Chondrocyte (in vitro differentiated cells): ENCODE data around the gene PILRA. TPM values are rescaled to one million over a fixed set of nuclear protein-coding genes. Genes with fewer than 3 reads are reported as not detected.
"Not testable (repeated sequence)": the region's sequence is repeated elsewhere in the genome, so short reads cannot be mapped to it uniquely, and the experiment has no call there.

ENCODE experiments used
- DNase-seq: peaks from one replicate; pipeline ENCODE4 v3.0.0; 2021; ENCODE audit warnings: mixed read lengths, low spot score
- H3K27ac Mint-ChIP-seq: one replicate; pipeline ENCODE4 v1.8.0; 2021; ENCODE audit warnings: mild to moderate bottlenecking, moderate library complexity, mixed read lengths; ENCODE audit not compliant: unreplicated experiment
- H3K27me3 Mint-ChIP-seq: 2 replicates; pipeline ENCODE4 v1.8.0; 2021; ENCODE audit warnings: low read depth, mixed read lengths
- H3K36me3 Mint-ChIP-seq: 2 replicates; pipeline ENCODE4 v1.8.0; 2021; ENCODE audit warnings: low read depth, mixed read lengths
- H3K4me1 Mint-ChIP-seq: 2 replicates; pipeline ENCODE4 v1.8.0; 2021; ENCODE audit warnings: low read depth, mild to moderate bottlenecking, mixed read lengths
- H3K4me3 Mint-ChIP-seq: one replicate; pipeline ENCODE4 v1.8.0; 2021; ENCODE audit warnings: mild to moderate bottlenecking, moderate library complexity, mixed read lengths; ENCODE audit not compliant: unreplicated experiment
- H3K9me3 Mint-ChIP-seq: 2 replicates; pipeline ENCODE4 v1.8.0; 2021; ENCODE audit warnings: low read depth, mixed read lengths
- total RNA-seq: library from RNA; stranded (reverse); gene quantifications from 3 replicates; pipeline ENCODE4 v1.2.1, GENCODE V29; 2021
- TF ChIP-seq, protein P1 (sequence below): fragments of 200-600 bp; sonication (generic); IDR thresholded peaks from 2 replicates; pipeline ENCODE4 v1.5.0; 2021; ENCODE audit warnings: antibody characterized with exemption, mild to moderate bottlenecking, moderate library complexity

Gene PILRA
- total RNA-seq, 1 donor from 2014 or later: 0.60 TPM

DNA sequence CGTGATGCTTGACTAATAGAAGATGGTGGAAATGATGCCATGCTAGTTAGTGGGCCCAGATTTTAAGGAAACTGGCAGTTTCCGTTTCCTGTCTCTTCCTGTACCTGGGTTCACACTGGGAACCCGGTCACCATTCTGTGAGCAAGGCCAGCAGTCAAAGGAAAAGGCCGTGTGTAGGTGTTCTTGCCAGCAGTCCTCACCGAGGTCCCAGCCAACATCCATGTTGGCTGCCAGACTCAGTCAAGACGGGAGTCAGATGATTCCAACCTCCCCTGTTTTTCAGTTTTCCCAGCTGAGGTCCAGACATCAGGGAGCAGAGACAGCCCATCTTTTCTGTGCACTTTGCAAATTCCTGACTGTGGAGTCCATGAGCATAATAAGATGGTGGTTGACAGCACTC lies 30.5 kb upstream of the PILRA start:
- Mint-ChIP-seq H3K4me1 (peaks cover 11% of the 10 kb centered on the region), H3K27me3 (no peaks in the 10 kb centered on the region), H3K9me3 (no peaks in the 10 kb centered on the region), H3K27ac (peak overlapping the region; percentile 51), H3K36me3 (peaks cover 18% of the 10 kb centered on the region), H3K4me3 (no peak overlapping the region)
- TF ChIP-seq, protein P1, sequence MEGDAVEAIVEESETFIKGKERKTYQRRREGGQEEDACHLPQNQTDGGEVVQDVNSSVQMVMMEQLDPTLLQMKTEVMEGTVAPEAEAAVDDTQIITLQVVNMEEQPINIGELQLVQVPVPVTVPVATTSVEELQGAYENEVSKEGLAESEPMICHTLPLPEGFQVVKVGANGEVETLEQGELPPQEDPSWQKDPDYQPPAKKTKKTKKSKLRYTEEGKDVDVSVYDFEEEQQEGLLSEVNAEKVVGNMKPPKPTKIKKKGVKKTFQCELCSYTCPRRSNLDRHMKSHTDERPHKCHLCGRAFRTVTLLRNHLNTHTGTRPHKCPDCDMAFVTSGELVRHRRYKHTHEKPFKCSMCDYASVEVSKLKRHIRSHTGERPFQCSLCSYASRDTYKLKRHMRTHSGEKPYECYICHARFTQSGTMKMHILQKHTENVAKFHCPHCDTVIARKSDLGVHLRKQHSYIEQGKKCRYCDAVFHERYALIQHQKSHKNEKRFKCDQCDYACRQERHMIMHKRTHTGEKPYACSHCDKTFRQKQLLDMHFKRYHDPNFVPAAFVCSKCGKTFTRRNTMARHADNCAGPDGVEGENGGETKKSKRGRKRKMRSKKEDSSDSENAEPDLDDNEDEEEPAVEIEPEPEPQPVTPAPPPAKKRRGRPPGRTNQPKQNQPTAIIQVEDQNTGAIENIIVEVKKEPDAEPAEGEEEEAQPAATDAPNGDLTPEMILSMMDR: no peak
- no peak for DNase-seq

GRCh38 chr7:100344124-100344559 lies 29.1 kb upstream of the PILRA start:
- not testable (repeated sequence) for H3K4me3 Mint-ChIP-seq, H3K27me3 Mint-ChIP-seq, H3K4me1 Mint-ChIP-seq, H3K9me3 Mint-ChIP-seq, DNase-seq
- Mint-ChIP-seq H3K27ac (peak overlapping the region; percentile 27), H3K36me3 (peaks cover 19% of the 10 kb centered on the region)

GRCh38 chr7:100344560-100345287 lies 28.6 kb upstream of the PILRA start:
- not testable (repeated sequence) for H3K27me3 Mint-ChIP-seq, H3K4me1 Mint-ChIP-seq, H3K4me3 Mint-ChIP-seq, DNase-seq, H3K9me3 Mint-ChIP-seq
- Mint-ChIP-seq H3K36me3 (peaks cover 21% of the 10 kb centered on the region), H3K27ac (peak overlapping the region; percentile 90)
- TF ChIP-seq, protein P1: peak; percentile 81

DNA sequence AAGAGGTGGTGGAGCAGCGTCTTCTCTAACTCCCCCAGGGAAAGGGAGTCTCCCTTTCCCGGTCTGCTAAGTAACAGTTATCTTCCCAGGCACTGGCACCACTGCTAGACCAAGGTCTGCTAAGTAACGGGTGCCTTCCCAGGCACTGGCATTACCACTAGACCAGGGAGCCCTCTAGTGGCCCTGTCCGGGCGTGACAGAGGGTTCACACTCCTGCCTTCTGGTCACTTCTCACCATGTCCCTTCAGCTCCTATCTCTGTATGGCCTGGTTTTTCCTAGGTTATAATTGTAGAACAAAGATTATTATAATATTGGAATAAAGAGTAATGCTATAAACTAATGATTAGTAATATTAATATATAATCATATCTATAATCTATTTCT lies 28.0 kb upstream of the PILRA start:
- not testable (repeated sequence) for H3K27me3 Mint-ChIP-seq, H3K9me3 Mint-ChIP-seq, H3K4me1 Mint-ChIP-seq, H3K4me3 Mint-ChIP-seq, DNase-seq
- H3K27ac Mint-ChIP-seq: peak overlapping the region; percentile 90
- peaks cover 22% of the 10 kb centered on the region for H3K36me3 Mint-ChIP-seq
- TF ChIP-seq, protein P1: peak; percentile 74

GRCh38 chr7:100346921-100347320 lies 26.4 kb upstream of the PILRA start:
- no peak overlapping the region for H3K4me3 Mint-ChIP-seq
- no peaks in the 10 kb centered on the region for H3K9me3 Mint-ChIP-seq
- H3K27ac Mint-ChIP-seq: no peak overlapping the region
- H3K4me1 Mint-ChIP-seq: peaks cover 7% of the 10 kb centered on the region
- DNase-seq: no peak
- H3K27me3 Mint-ChIP-seq: no peaks in the 10 kb centered on the region
- TF ChIP-seq, protein P1: no peak
- peaks cover 29% of the 10 kb centered on the region for H3K36me3 Mint-ChIP-seq

DNA sequence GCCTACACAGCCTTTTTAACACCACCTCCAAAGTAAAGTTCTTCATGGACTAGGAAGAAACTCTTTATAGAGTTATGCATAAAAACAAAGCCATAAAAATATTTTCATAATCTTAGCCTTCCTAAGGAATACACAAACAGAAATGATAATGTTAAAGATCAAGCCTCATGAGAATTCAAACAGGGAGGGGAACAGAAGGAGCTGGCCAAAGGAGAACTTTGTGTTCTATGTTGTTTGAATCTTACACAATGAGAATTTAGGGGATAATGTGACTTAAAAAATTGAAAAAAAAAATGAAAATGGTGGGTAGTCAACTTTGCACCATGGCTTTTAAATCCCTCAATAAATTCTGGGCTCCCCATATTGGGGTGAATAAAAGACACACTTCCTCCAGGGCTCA lies 24.5 kb upstream of the PILRA start:
- DNase-seq: no peak
- H3K27ac Mint-ChIP-seq: no peak overlapping the region
- TF ChIP-seq, protein P1: no peak
- peaks cover 26% of the 10 kb centered on the region for H3K36me3 Mint-ChIP-seq
- H3K9me3 Mint-ChIP-seq: no peaks in the 10 kb centered on the region
- H3K4me1 Mint-ChIP-seq: peaks cover 7% of the 10 kb centered on the region
- no peak overlapping the region for H3K4me3 Mint-ChIP-seq
- H3K27me3 Mint-ChIP-seq: no peaks in the 10 kb centered on the region
